Brain microvascular endothelial cell (primary cell): ENCODE data around the gene LITAFD.
A peak's percentile ranks its signal among the peaks of the same experiment; 100 is the strongest.

ENCODE experiments used
- DNase-seq: peaks from one replicate; pipeline ENCODE4 v3.0.0-alpha.2; 2020
- H3K27ac ChIP-seq: fragments of 250-450 bp; sonication (Bioruptor Pico); 2 replicates; pipeline ENCODE4 v1.5.1; 2020; ENCODE audit warnings: mild to moderate bottlenecking, moderate library complexity
- H3K27me3 ChIP-seq: fragments of 250-450 bp; sonication (Bioruptor Pico); replicated peaks from 2 replicates; pipeline ENCODE4 v1.5.1; 2020; ENCODE audit warnings: mild to moderate bottlenecking
- H3K36me3 ChIP-seq: fragments of 250-450 bp; sonication (Bioruptor Pico); replicated peaks from 2 replicates; pipeline ENCODE4 v1.5.1; 2020; ENCODE audit warnings: mild to moderate bottlenecking
- H3K4me3 ChIP-seq: 2 replicates; pipeline ENCODE4 v1.5.1; 2011; ENCODE audit warnings: low read depth, mild to moderate bottlenecking, control low read depth, low read length, moderate library complexity
- CTCF ChIP-seq: IDR thresholded peaks from 2 replicates; pipeline ENCODE4 v1.5.1; 2011; ENCODE audit warnings: low read depth, mild to moderate bottlenecking, moderate library complexity, low read length, control low read depth, inconsistent platforms; ENCODE audit errors: missing control alignments
- in situ Hi-C: cut with HindIII; loops from 2 replicates; pipeline ENCODE4 v1.10.0; 2017; ENCODE audit warnings: low sequenced_read_pairs, low pct_ligation_motif_present

Gene LITAFD

GRCh38 chr16:8886593-8887430 lies 4.7 kb downstream of the LITAFD start:
- no peak overlapping the region for H3K27ac ChIP-seq
- H3K27me3 ChIP-seq, result no peaks in the 10 kb centered on the region
- DNase-seq, result no peak
- TF ChIP-seq CTCF, result no peak
- H3K4me3 ChIP-seq, result no peak overlapping the region
- in situ Hi-C loops, result no loop called here
- peaks cover 15% of the 10 kb centered on the region for H3K36me3 ChIP-seq

GRCh38 chr16:8887431-8887765 lies 5.2 kb downstream of the LITAFD start:
- H3K27me3 ChIP-seq, result no peaks in the 10 kb centered on the region
- H3K4me3 ChIP-seq, result no peak overlapping the region
- peaks cover 20% of the 10 kb centered on the region for H3K36me3 ChIP-seq
- H3K27ac ChIP-seq, result no peak overlapping the region
- no peak for DNase-seq
- in situ Hi-C loops, result no loop called here
- no peak for TF ChIP-seq CTCF

GRCh38 chr16:8887952-8888560 lies 5.9 kb downstream of the LITAFD start:
- no peak for TF ChIP-seq CTCF
- in situ Hi-C loops, result no loop called here
- H3K4me3 ChIP-seq, result no peak overlapping the region
- peaks cover 21% of the 10 kb centered on the region for H3K36me3 ChIP-seq
- H3K27ac ChIP-seq, result no peak overlapping the region
- DNase-seq, result peak; percentile 48
- no peaks in the 10 kb centered on the region for H3K27me3 ChIP-seq

GRCh38 chr16:8888951-8889892 lies 7.1 kb downstream of the LITAFD start:
- in situ Hi-C loops, result no loop called here

More at GRCh38 chr16:8888951-8889892, 7.1 kb downstream of the LITAFD start:
- DNase-seq, result no peak
- TF ChIP-seq CTCF, result no peak
- Histone ChIP-seq H3K4me3 (no peak overlapping the region), H3K36me3 (peaks cover 32% of the 10 kb centered on the region), H3K27me3 (no peaks in the 10 kb centered on the region), H3K27ac (no peak overlapping the region)
